K562 (cell line): ENCODE measurements around the gene SEC14L5. TPM values are rescaled to one million over a fixed set of nuclear protein-coding genes. Genes with fewer than 3 reads are reported as not detected.
A peak's percentile ranks its signal among the peaks of the same experiment; 100 is the strongest.

Experiments used
- ATAC-seq: fragments of 200-7000 bp; cut with Tn5 transposase; 3 replicates; pipeline ENCODE4 v1.9.1; 2020; ENCODE audit warnings: moderate library complexity
- Bru-seq: library from RNA; stranded (reverse); fragments of 400-500 nt; gene quantifications from one replicate; lab custom pipeline; 2021; lab: Mats Ljungman, UMichigan
- BruChase-seq, 2 experiments: library from RNA; stranded (reverse); fragments of 400-500 nt; gene quantifications; one replicate each; lab custom pipeline; 2021; lab: Mats Ljungman, UMichigan
- BruUV-seq: library from RNA; stranded (reverse); fragments of 400-500 nt; replicated peaks from 2 replicates; lab custom pipeline; 2021; lab: Mats Ljungman, UMichigan
- CTCF ChIA-PET: fragments of 300-600 bp; formaldehyde crosslinking; extraction: SDS; loops from one replicate; lab custom pipeline; 2021; ENCODE audit warnings: low intra/inter-chr PET ratio; lab: Yijun Ruan, JAX
- POLR2A ChIA-PET: fragments of 300-600, 350-650 bp; sonication (Branson Sonifier 250); formaldehyde crosslinking; extraction: SDS; loops from one replicate; lab custom pipeline; 2021; ENCODE audit warnings: antibody characterized with exemption, inconsistent platforms; lab: Yijun Ruan, JAX
- DNase-seq, 4 experiments: peaks; one replicate each; pipeline versions ENCODE4 v3.0.0 to v3.0.0-alpha.2; 2011 to 2018; ENCODE audit warnings: low spot score in 3 of 4, mixed read lengths in 3 of 4; ENCODE audit errors: extremely low read depth in 1 of 4
- FAIRE-seq: peaks from 2 replicates; lab custom pipeline; 2011; peaks lifted over from hg19 to GRCh38; lab: Jason Lieb, UNC
- H2AFZ ChIP-seq: 2 replicates; pipeline ENCODE4 v1.6.0; 2011; ENCODE audit warnings: low read depth, low read length, control low read depth, inconsistent platforms
- H3K27ac ChIP-seq: fragments of 200-600 bp; 3 replicates; pipeline ENCODE4 v1.8.0; 2011; ENCODE audit warnings: low read depth, mild to moderate bottlenecking, control low read depth, inconsistent platforms, low read length, moderate library complexity, mixed read lengths; ENCODE audit errors: extremely low read depth
- H3K27me3 ChIP-seq, 2 experiments: fragments of 300-600 bp in 1 of 2; 2 replicates in 1 of 2; 3 replicates in 1 of 2; pipeline versions ENCODE4 v1.6.0 to v1.8.0; 2011; ENCODE audit warnings: inconsistent platforms in 2 of 2, low read length in 2 of 2, mild to moderate bottlenecking in 1 of 2, mixed read lengths in 1 of 2, moderate library complexity in 1 of 2; ENCODE audit not compliant: control insufficient read depth in 2 of 2, insufficient read depth in 2 of 2
- H3K36me3 ChIP-seq: fragments of 300-600 bp; 3 replicates; pipeline ENCODE4 v1.8.0; 2011; ENCODE audit warnings: mild to moderate bottlenecking, low read length, inconsistent platforms; ENCODE audit not compliant: control insufficient read depth, insufficient read depth
- H3K4me1 ChIP-seq, 2 experiments: fragments of 200-600 bp in 1 of 2; replicated peaks in 1 of 2; 2 replicates in 1 of 2; 3 replicates in 1 of 2; pipeline versions ENCODE4 v1.5.1 to v1.8.0; 2011; ENCODE audit warnings: inconsistent platforms in 2 of 2, low read length in 2 of 2, mild to moderate bottlenecking in 1 of 2, mixed read lengths in 1 of 2, moderate library complexity in 1 of 2; ENCODE audit not compliant: control insufficient read depth in 2 of 2, insufficient read depth in 2 of 2
- H3K4me2 ChIP-seq: 2 replicates; pipeline ENCODE4 v1.6.1; 2011; ENCODE audit warnings: low read length, control low read depth, inconsistent platforms, mixed read lengths; ENCODE audit not compliant: insufficient read depth
- H3K4me3 ChIP-seq: fragments of 200-600 bp; sonication (generic), shearing (Covaris generic); 2 replicates; pipeline ENCODE4 v1.5.1; 2016; ENCODE audit warnings: control low read depth, inconsistent platforms
- H3K79me2 ChIP-seq: fragments of 200-600 bp; 3 replicates; pipeline ENCODE4 v1.8.0; 2011; ENCODE audit warnings: low read length, inconsistent platforms; ENCODE audit not compliant: control insufficient read depth, insufficient read depth
- H3K9ac ChIP-seq, 2 experiments: 2 replicates each; pipeline versions ENCODE4 v1.6.0 to v1.6.1; 2011; ENCODE audit warnings: low read depth in 2 of 2, low read length in 2 of 2, control low read depth in 1 of 2, inconsistent platforms in 1 of 2, mild to moderate bottlenecking in 1 of 2, mixed read lengths in 1 of 2; ENCODE audit not compliant: insufficient read depth in 1 of 2
- H3K9me1 ChIP-seq: one replicate; pipeline ENCODE4 v1.6.0; 2011; ENCODE audit warnings: inconsistent platforms, mild to moderate bottlenecking, low read length, moderate library complexity; ENCODE audit not compliant: control insufficient read depth, insufficient read depth
- H3K9me3 ChIP-seq: replicated peaks from 2 replicates; pipeline ENCODE4 v1.5.1; 2011; ENCODE audit warnings: low read depth, low read length, inconsistent platforms; ENCODE audit not compliant: control insufficient read depth, insufficient read depth
- H4K20me1 ChIP-seq: replicated peaks from 2 replicates; pipeline ENCODE4 v1.6.1; 2011; ENCODE audit warnings: low read length, inconsistent platforms, mixed read lengths; ENCODE audit not compliant: control insufficient read depth, insufficient read depth
- HDAC1 ChIP-seq, 2 experiments: fragments of 450-650 bp; IDR thresholded peaks; 2 replicates each; pipeline ENCODE4 v1.6.1; 2016 to 2017; ENCODE audit warnings: inconsistent platforms in 1 of 2, mild to moderate bottlenecking in 1 of 2, moderate library complexity in 1 of 2
- MYC ChIP-seq, 2 experiments: fragments of 250-450 bp in 1 of 2; sonication (Bioruptor Pico) in 1 of 2; IDR thresholded peaks; 2 replicates each; pipeline versions ENCODE4 v1.5.1 to v1.6.1; 2012 to 2021; ENCODE audit warnings: low read depth in 2 of 2, borderline replicate concordance in 1 of 2, improper control_type of control experiment in 1 of 2, low read length in 1 of 2, mild to moderate bottlenecking in 1 of 2, moderate library complexity in 1 of 2
- REST ChIP-seq, 2 experiments: fragments of 450-650 bp; formaldehyde crosslinking in 1 of 2; IDR thresholded peaks; 2 replicates each; pipeline versions ENCODE4 v1.4.0 to v1.6.1; 2014 to 2020; ENCODE audit warnings: mild to moderate bottlenecking in 2 of 2, borderline replicate concordance in 1 of 2, low read depth in 1 of 2
- SREBF1 ChIP-seq: fragments of 150-350 bp; IDR thresholded peaks from 2 replicates; pipeline ENCODE4 v1.6.1; 2014; ENCODE audit warnings: antibody characterized with exemption, low read depth, low read length, borderline replicate concordance
- XRCC5 ChIP-seq: fragments of 200-400 bp; formaldehyde crosslinking; IDR thresholded peaks from 2 replicates; pipeline ENCODE4 v1.6.1; 2017; ENCODE audit warnings: low read depth, mild to moderate bottlenecking, low read length
- WGBS: fragments of 100-300 bp; shearing (Covaris generic); methylation state at CpG from one replicate; pipeline ENCODE4 v1.1.6; 2016; ENCODE audit warnings: low coverage, mixed read lengths; ENCODE audit not compliant: insufficient coverage; ENCODE audit errors: missing lambda C conversion rate; 5-methylcytosine and 5-hydroxymethylcytosine counted together
- in situ Hi-C: fragments of 300-500 bp; cut with MboI; formaldehyde crosslinking; loops from 4 replicates; pipeline ENCODE4 v1.15.0; 2018; ENCODE audit warnings: inconsistent platforms, mixed read lengths
- intact Hi-C: fragments of 100-400 bp; cut with micrococcal nuclease; formaldehyde crosslinking; loops from 2 replicates; pipeline ENCODE4 v1.14.2; 2022
- long read RNA-seq, 3 experiments: library from polyadenylated mRNA in 2 of 3; library from RNA in 1 of 3; unstranded in 2 of 3; stranded (forward) in 1 of 3; transcript quantifications; one replicate each; pipeline ENCODE4 v2.0.0, GENCODE V29; 2019 to 2022
- polyA minus RNA-seq, 3 experiments: library from RNA; depleted of rRNA, polyadenylated mRNA; stranded (reverse); fragments of >200 nt; gene quantifications; 2 replicates each; pipeline ENCODE4 v1.2.3, GENCODE V29; 2011
- polyA plus RNA-seq, 8 experiments: library from polyadenylated mRNA; depleted of rRNA in 4 of 8; stranded (reverse) in 5 of 8; unstranded in 3 of 8; fragments of >200 nt; fragmentation: Nextera tagmentation in 2 of 8; fragmentation: Illumina TruSeq in 1 of 8; extraction: Ambion mirVana in 2 of 8; extraction: Trizol in 1 of 8; gene quantifications; 2 replicates each; pipeline versions ENCODE4 v1.2.1 to v1.2.3, GENCODE V29; 2011 to 2014; ENCODE audit warnings: inconsistent platforms in 1 of 8, missing spikeins in 1 of 8
- total RNA-seq, 7 experiments: library from RNA; depleted of rRNA in 6 of 7; stranded (reverse); fragments of >200 nt in 6 of 7; fragmentation: Illumina TruSeq in 2 of 7; extraction: Trizol in 2 of 7; gene quantifications; 2 replicates each; pipeline versions ENCODE4 v1.2.1 to v1.2.3, GENCODE V29; 2011 to 2021; ENCODE audit warnings: low replicate concordance in 1 of 7

Gene SEC14L5
- 0.44 TPM in 1 of 2 replicates, not detected in the other for total RNA-seq (2011; cell fraction: chromatin; rRNA removed; ENCODE audit: low replicate concordance)
- not detected in 2 replicates for total RNA-seq (2011; cell fraction: nucleolus; rRNA removed)
- 0.22 TPM in 1 of 2 replicates, not detected in the other for total RNA-seq (2011; cell fraction: nucleoplasm; rRNA removed)
- total RNA-seq (2014; rRNA removed), result not detected in 2 replicates
- not detected in 2 replicates for total RNA-seq (2014; rRNA removed; fragmentation: Illumina TruSeq; extraction: Trizol)
- not detected in 2 replicates for total RNA-seq (2015; rRNA removed; fragmentation: Illumina TruSeq; extraction: Trizol)
- 0.22 TPM in 1 of 2 replicates, not detected in the other for total RNA-seq (2021)
- not detected in 2 replicates for polyA plus RNA-seq (2011; rRNA removed)
- polyA plus RNA-seq (2011; cell fraction: cytosol; rRNA removed), result 0.01 and 0.15 TPM in 2 replicates
- polyA plus RNA-seq (2011; cell fraction: nucleus; rRNA removed), result 0.01 TPM in 2 replicates
- polyA plus RNA-seq (2012), result not detected in 2 replicates
- polyA plus RNA-seq (2014; fragmentation: Illumina TruSeq; extraction: Trizol), result not detected in 2 replicates
- not detected for polyA plus RNA-seq (2014; fragmentation: Nextera tagmentation; extraction: Ambion mirVana)
- 0.11 TPM in 1 of 2 replicates, not detected in the other for polyA plus RNA-seq (2014; rRNA removed)
- polyA minus RNA-seq (2011; rRNA and poly(A)+ RNA removed), result not detected in 2 replicates
- not detected in 2 replicates for polyA minus RNA-seq (2011; cell fraction: cytosol; rRNA and poly(A)+ RNA removed)
- polyA minus RNA-seq (2011; cell fraction: nucleus; rRNA and poly(A)+ RNA removed), result not detected in 2 replicates
- percentile 11 among the genes with signal in this experiment for Bru-seq, nascent RNA
- percentile 7 among the genes with signal in this experiment for BruChase-seq, experiment 1, labeled RNA remaining after a 2-hour chase
- BruChase-seq, experiment 2, labeled RNA remaining after a 6-hour chase, result not detected
- long read RNA-seq, experiment 1, result 0 reads
- long read RNA-seq, experiment 2, partial matches to known transcripts, result 0 of 1 reads
- long read RNA-seq, experiment 2, other reads (novel, unspliced or antisense), result 1 of 1 reads
- long read RNA-seq, experiment 3, result 0 reads

GRCh38 chr16:4957720-4958509 lies at the start of gene SEC14L5:
Gene SEC14L5 (plus strand): TSS chr16:4958330. CDS start chr16:4959324, 994 bp downstream.
- CTCF ChIA-PET, result no interaction called here
- FAIRE-seq, result peak; percentile 99
- TF ChIP-seq SREBF1, result no peak
- TF ChIP-seq MYC (IDR thresholded peaks at IDR 0.05; ENCODE audit: low read depth, low read length), result peak; percentile 19; the same call in 1 of the 2 replicates
- no peak for TF ChIP-seq MYC (CRISPR knock-in tag; IDR thresholded peaks at IDR 0.05; ENCODE audit: borderline replicate concordance, low read depth)
- TF ChIP-seq REST (IDR thresholded peaks at IDR 0.05; ENCODE audit: borderline replicate concordance), result peak; percentile 98
- TF ChIP-seq REST (CRISPR knock-in tag; IDR thresholded peaks at IDR 0.05; ENCODE audit: low read depth), result peak; percentile 97
- TF ChIP-seq HDAC1 (IDR thresholded peaks at IDR 0.05), result peak in 1 of 2 experiments; percentile 20; a peak in 2 of 4 replicates
- 0 out of 2 replicates have a peak, but pooled peaks have one; percentile 56 for TF ChIP-seq XRCC5

More at GRCh38 chr16:4957720-4958509, at the start of gene SEC14L5:
- Histone ChIP-seq H3K79me2 (no peaks in the 10 kb centered on the region), H3K27ac (no peak within 1 kb of the TSS), H3K9ac (peak within 1 kb of the TSS in 1 of 2 experiments; percentile 89; a peak in 2 of 4 replicates), H3K36me3 (no peaks in the 10 kb centered on the region), H3K9me1 (peaks cover 4% of the 10 kb centered on the region), H3K4me2 (peak within 1 kb of the TSS; percentile 82), H4K20me1 (peaks cover 25% of the 10 kb centered on the region), H3K4me3 (peak within 1 kb of the TSS; percentile 49), H3K27me3 (peaks cover 34 to 51% of the 10 kb centered on the region in 2 experiments; a peak in 4 of 5 replicates), H2AFZ (peak within 1 kb of the TSS; percentile 84), H3K4me1 (peaks cover 3 to 24% of the 10 kb centered on the region in 2 experiments; a peak in 3 of 5 replicates), H3K9me3 (no peaks in the 10 kb centered on the region)
- POLR2A ChIA-PET, result interaction anchor here (0.6 to 0.9 kb wide), 3 partner anchors 9 to 812 kb away, joined by 3 to 4 read pairs (median 3); no protein-coding TSS in a partner anchor
- ATAC-seq (peak; percentile 95), DNase-seq (peak; percentile 98 to 100 (median 100))
- WGBS, result under 1% methylated on average over 41 of the region's 56 CpGs
- intact Hi-C loops, result loop anchor here (5.0 to 10.0 kb wide), 4 partner anchors 134 to 543 kb away; partner anchors contain the start of genes CORO7 and MGRN1
- in situ Hi-C loops, result loop anchor here (5.0 to 10.0 kb wide), 2 partner anchors 241 to 443 kb away; no protein-coding TSS in a partner anchor
- BruUV-seq, result no TSS peak
